Thoracic aorta (tissue), 2 donors: Measurements from ENCODE around the gene HIF3A. TPM values are rescaled to one million over a fixed set of nuclear protein-coding genes. Genes with fewer than 3 reads are reported as not detected.
A peak's percentile ranks its signal among the peaks of the same experiment; 100 is the strongest.

Experiments used
- ATAC-seq: fragments of 150-250 bp; one replicate; pipeline ENCODE4 v1.8.0; 2017; ENCODE audit warnings: low read depth; ENCODE audit not compliant: insufficient number of reproducible peaks, low FRiP score
- DNase-seq: peaks from one replicate; pipeline ENCODE4 v3.0.0-alpha.2; 2020; ENCODE audit warnings: low spot score
- H3K27ac ChIP-seq, 2 donors: fragments of 200-600 bp; sonication (generic); 1 replicate in 1 of 2; 2 replicates in 1 of 2; pipeline ENCODE4 v1.5.1; 2016; ENCODE audit warnings: mild to moderate bottlenecking in 2 of 2, moderate library complexity in 2 of 2
- H3K27me3 ChIP-seq: fragments of 200-600 bp; sonication (generic); replicated peaks from 2 replicates; pipeline ENCODE4 v1.6.0; 2016; ENCODE audit warnings: mild to moderate bottlenecking; ENCODE audit not compliant: insufficient read depth
- H3K36me3 ChIP-seq: fragments of 200-600 bp; sonication (generic); one replicate; pipeline ENCODE4 v1.5.1; 2016
- H3K4me1 ChIP-seq, 2 donors: fragments of 200-600 bp; sonication (generic); 1 replicate in 1 of 2; 2 replicates in 1 of 2; pipeline versions ENCODE4 v1.5.1 to v1.6.0; 2016; ENCODE audit warnings: low read depth in 2 of 2, mild to moderate bottlenecking in 1 of 2; ENCODE audit not compliant: control insufficient read depth in 1 of 2
- H3K4me3 ChIP-seq: fragments of 200-600 bp; sonication (generic); 2 replicates; pipeline ENCODE4 v1.5.1; 2016; ENCODE audit warnings: mild to moderate bottlenecking
- H3K9me3 ChIP-seq: fragments of 200-600 bp; sonication (generic); 2 replicates; pipeline ENCODE4 v1.5.1; 2016
- total RNA-seq, 2 donors: library from RNA; depleted of rRNA; stranded (reverse); fragments of >200 nt; gene quantifications; one replicate each; pipeline versions ENCODE4 v1.1.0 to v1.2.3, GENCODE V29; 2016
- TF ChIP-seq, protein P1 (sequence below): fragments of 200-600 bp; sonication (generic); IDR thresholded peaks from one replicate; pipeline ENCODE4 v1.5.1; 2019; ENCODE audit warnings: antibody characterized with exemption

The HIF3A gene
- total RNA-seq, 2 donors from 2014 or later: 85.6 to 189 TPM

DNA sequence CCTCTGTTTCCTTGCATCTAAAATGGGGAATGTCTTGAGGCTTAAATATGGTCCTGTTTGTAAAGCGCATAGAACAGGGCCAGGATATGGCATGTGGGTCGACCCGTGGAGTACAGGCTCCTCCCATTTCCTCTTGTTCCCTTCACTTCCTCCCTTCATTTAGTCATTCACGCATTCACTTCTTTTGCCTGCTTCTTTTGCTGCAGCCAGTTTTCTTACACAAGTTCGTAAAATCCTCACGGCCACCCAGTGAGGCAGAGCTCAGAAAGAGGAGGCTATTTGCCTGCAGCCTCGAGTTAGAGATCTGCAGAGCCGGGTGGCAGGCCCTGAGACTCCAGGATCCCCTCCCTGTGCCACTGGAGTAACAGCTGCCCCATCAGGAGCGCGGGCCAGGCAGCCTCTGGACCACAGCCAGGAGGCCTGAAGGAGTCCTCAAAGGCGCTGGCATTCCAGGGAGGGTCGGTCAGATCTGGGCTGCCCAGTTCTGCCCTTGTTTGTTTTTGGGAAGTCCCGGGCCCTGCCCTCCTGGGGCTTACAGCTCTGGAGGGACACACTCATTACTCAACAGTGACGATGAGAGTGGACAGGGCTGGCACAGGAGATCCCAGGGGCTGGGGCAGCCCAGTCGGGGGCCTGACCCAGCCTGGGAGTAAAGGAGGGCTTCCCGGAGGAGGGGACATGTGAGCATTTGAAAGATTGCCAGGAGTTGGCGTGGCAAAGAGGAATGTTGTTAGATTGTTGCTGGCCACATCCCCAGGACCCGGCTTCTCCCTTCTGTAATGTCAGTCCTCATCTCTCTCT, 54.6 kb downstream of the HIF3A start:
- Histone ChIP-seq H3K27ac (peak overlapping the region; percentile 71 to 93), H3K4me3 (peak overlapping the region; percentile 16), H3K36me3 (peaks cover 19% of the 10 kb centered on the region), H3K9me3 (no peaks in the 10 kb centered on the region), H3K4me1 (peaks cover 30 to 49% of the 10 kb centered on the region in 2 donors), H3K27me3 (no peaks in the 10 kb centered on the region)
- TF ChIP-seq, protein P1, sequence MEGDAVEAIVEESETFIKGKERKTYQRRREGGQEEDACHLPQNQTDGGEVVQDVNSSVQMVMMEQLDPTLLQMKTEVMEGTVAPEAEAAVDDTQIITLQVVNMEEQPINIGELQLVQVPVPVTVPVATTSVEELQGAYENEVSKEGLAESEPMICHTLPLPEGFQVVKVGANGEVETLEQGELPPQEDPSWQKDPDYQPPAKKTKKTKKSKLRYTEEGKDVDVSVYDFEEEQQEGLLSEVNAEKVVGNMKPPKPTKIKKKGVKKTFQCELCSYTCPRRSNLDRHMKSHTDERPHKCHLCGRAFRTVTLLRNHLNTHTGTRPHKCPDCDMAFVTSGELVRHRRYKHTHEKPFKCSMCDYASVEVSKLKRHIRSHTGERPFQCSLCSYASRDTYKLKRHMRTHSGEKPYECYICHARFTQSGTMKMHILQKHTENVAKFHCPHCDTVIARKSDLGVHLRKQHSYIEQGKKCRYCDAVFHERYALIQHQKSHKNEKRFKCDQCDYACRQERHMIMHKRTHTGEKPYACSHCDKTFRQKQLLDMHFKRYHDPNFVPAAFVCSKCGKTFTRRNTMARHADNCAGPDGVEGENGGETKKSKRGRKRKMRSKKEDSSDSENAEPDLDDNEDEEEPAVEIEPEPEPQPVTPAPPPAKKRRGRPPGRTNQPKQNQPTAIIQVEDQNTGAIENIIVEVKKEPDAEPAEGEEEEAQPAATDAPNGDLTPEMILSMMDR: no peak
- DNase-seq: peak; percentile 47
- ATAC-seq: peak; percentile 22

DNA sequence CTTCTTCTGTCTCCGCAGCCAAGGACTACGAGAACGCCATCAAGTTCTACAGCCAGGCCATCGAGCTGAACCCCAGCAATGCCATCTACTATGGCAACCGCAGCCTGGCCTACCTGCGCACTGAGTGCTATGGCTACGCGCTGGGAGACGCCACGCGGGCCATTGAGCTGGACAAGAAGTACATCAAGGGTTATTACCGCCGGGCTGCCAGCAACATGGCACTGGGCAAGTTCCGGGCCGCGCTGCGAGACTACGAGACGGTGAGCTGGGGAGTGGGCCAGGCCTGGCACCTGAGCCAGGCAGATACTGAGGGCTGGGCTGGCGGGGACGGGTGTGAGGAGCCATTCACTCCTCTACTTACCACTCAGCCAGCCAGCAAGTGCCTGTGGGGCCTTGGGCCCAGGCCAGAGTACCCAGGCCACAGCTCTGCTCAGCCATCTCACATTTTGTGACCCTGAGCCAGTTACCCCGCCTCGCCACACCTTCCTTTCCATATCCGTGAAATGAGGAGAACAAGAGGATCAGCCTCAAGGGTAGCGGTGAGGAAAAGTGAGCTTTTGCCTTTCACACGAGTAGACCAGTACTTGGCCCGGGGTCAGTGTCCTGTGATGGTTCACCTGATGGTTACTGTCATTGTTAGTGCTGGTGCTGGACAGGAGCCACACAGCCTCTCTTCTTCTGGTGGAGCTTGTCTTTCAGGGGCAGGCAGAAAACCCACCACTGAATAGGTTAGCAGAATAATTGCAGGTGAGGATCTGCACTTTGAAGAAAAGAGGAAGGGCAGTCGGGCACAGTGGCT, 57.1 kb downstream of the HIF3A start:
- ATAC-seq: no peak
- no peak for DNase-seq
- peaks cover 24 to 34% of the 10 kb centered on the region in 2 donors for H3K4me1 ChIP-seq
- H3K4me3 ChIP-seq: no peak overlapping the region
- H3K9me3 ChIP-seq: no peaks in the 10 kb centered on the region
- H3K27me3 ChIP-seq: no peaks in the 10 kb centered on the region
- TF ChIP-seq, protein P1: no peak
- H3K36me3 ChIP-seq: peaks cover 20% of the 10 kb centered on the region
- no peak overlapping the region for H3K27ac ChIP-seq

DNA sequence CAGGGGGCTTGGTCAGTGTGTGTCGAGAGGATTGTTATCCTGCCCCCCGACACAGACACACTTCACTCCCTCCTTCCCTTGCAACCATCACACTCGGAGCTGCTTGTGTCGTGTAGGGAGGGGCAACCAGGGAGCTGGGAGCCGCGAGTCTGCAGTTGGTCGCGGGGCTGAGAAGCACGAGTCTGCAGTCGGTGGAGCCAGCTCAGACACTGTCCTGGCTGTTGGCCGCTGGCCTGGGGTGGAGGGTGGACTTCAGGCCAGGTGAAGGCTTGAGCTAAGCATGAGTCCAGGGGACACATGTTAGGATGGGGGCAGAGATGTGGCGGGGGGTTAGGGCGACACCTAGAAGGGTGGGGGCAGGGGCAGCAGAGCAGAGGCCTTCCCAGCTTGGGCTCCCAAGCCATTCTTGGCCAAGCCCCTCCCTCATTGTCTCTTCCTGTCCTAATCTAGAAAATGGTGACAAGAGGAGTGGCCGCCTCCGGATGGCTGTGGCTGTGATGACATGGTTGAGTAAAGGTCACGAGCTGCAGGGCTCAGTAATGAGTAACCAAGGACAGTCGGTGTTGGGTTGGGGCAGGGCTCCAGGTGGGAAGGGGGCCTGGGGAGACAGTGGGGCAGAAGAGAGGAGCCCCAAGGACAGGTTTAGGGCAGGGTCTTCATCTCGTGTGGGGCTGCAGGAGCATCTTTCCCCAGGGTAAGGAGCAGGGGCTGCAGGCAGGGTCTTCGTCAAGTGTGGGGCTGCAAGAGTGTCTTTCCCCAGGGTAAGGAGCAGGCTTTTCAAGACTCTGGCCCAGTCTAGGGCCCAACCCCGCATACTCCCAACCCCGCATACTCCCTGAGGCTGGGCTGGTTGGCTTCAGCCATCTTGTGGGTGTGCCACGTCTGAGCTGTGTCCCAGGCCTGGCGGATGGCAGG, 58.6 kb downstream of the HIF3A start:
- no peak for ATAC-seq
- DNase-seq: no peak
- no peak overlapping the region for H3K27ac ChIP-seq
- H3K9me3 ChIP-seq: no peaks in the 10 kb centered on the region
- TF ChIP-seq, protein P1: no peak
- H3K36me3 ChIP-seq: peaks cover 20% of the 10 kb centered on the region
- H3K27me3 ChIP-seq: no peaks in the 10 kb centered on the region
- H3K4me3 ChIP-seq: no peak overlapping the region
- peaks cover 17 to 18% of the 10 kb centered on the region in 2 donors for H3K4me1 ChIP-seq

DNA sequence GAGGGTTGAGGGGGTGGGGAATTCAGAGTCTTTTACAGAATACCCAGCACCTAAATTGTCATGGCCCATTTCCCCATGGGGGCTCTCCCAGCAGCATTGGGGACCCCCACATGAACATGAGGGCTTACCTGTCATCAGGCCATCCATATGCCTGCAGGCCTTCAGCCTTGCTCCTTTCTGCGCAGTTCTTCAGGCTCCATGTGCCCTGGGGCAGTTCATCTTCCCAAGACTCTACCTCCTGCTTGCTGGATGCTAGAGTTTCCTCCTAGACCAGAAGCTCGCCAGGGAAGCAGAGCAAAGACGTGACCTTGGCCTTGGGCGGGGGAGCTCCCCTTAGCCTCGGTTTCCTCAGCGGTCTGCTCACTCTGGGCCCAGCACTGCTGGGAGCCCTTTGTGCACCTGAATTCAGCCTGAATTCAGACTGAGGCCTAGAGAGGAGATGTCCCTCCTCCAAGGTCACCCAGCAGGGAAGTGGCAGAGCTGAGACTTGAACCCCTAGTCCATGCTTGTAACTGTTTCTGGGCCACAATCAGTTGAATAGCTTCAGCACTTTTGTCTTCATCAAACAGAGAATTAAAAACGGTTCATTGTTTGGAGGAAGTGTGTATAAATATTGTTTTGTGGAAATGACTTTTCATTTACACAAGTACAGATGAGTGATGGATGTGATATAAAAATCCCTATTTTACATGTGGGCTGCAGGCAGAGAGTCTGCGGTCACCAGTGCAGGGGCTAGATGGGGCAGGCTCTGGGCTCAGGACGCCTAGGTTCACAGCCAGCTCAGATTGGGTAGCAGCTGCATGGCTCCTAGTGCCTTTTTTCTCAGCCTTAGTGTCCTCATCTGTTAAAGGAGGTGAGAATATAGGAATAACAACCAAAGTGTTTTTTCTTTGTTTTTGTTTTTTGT, 59.6 kb downstream of the HIF3A start:
- no peak for ATAC-seq
- no peak overlapping the region for H3K4me3 ChIP-seq

More for the DNA sequence above, 59.6 kb downstream of the HIF3A start:
- no peaks in the 10 kb centered on the region for H3K9me3 ChIP-seq
- H3K27me3 ChIP-seq: no peaks in the 10 kb centered on the region
- TF ChIP-seq, protein P1: no peak
- no peak overlapping the region for H3K27ac ChIP-seq
- peaks cover 20% of the 10 kb centered on the region for H3K36me3 ChIP-seq
- no peak for DNase-seq
- H3K4me1 ChIP-seq: peaks cover 8 to 9% of the 10 kb centered on the region in 2 donors
